GM21447 (cell line): ENCODE results near the gene CSNK1G1.
"Not testable (repeated sequence)": the region's sequence is repeated elsewhere in the genome, so short reads cannot be mapped to it uniquely, and the experiment has no call there.

Experiments used
- ATAC-seq: cut with Tn5 transposase; IDR thresholded peaks from one replicate; pipeline ENCODE4 v1.9.1; 2021; ENCODE audit not compliant: unreplicated experiment

CSNK1G1 gene

DNA sequence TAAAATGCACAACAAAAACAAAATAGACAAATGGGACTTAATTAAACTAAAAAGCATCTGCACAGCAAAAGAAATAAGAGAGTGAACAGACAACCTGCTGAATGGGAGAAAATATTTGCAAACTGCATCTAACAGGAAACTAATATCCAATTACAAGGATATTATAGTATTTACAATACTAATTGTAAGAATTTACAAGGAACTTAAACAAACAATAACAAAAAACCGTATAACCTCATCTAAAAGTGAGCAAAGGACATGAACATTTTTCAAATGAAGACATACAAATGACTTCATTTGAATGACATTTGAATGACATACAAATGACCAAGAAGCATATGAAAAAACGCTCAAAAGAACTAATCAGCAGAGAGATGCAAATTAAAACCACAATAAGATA is 66.4 kb downstream of the CSNK1G1 start:
- no peak for ATAC-seq

- no peak for ATAC-seq
Measured at GRCh38 chr15:64288999-64289398, 67.0 kb downstream of the CSNK1G1 start.

DNA sequence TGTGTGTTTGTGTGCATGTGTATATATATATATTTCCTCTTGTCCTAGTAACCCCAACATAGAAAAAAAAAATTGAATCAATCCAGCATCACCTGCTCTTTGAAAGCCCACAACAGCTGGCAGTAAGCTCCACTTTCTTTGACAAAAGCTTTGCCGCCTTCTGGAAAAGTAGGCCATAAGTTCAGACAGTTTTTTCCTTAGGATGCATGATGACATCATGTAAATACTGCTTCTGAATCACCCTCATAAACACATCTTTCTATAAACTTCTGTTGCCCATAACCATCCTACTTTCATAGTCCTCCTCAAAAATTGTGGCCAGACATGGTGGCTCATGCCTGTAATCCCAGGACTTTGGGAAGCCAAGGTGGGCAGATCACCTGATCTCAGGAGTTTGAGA is 67.4 kb downstream of the CSNK1G1 start:
- ATAC-seq, result no peak

DNA sequence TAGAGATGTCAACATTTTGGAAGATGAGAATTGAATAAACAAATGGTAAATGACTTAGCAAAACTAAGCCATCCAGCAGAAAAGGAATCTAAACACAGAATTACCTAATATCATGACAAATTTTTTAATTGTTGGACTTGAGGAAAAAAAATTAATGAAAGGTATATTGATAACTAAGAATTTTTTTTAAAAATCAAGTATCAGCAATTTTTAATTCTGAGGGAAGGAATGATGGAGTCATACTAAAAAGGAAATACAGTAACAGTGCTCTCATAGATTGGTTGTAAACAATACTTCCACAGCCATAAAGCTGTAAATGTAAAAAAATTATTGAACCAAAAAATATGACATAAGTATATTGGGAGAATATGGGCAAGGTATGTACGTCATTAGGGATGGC is 68.0 kb downstream of the CSNK1G1 start:
- ATAC-seq, result no peak

DNA sequence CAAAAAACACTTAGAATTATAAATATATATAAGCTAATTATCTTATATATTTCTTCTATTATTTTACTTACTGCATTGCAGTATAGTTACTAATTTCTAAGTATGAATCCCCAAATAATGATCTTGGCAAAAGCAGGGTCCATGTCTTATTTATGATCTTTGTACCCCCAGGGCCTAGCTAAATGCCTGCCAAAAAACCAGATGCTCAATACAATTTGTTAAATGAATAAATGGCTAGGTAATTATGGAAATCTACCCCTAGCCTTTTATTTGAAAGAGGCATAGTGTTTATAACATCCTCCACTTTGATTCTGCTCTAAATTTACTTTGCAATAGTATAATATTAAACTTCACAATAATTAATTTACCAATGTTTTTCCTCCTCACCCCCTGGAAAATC is 69.5 kb downstream of the CSNK1G1 start:
- no peak for ATAC-seq

DNA sequence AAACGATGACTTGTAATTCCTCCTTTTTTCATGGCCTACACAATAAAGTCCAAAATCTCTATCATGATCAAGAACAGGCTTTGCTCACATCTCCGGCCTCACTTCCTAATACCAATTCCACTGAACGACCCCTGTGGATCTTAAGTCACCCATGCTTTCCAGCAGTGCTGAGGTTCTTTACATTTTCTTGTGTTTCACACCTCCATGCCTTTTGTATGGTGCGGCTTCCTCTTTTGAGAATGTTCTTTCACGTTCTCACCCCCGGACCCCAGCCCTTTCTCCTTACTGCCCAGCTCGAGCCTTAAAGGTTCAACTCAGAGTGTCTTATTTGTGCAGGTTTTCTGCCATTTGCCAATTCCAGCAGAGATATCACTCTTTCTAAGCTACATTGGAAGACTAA is 70.1 kb downstream of the CSNK1G1 start:
- no peak for ATAC-seq

DNA sequence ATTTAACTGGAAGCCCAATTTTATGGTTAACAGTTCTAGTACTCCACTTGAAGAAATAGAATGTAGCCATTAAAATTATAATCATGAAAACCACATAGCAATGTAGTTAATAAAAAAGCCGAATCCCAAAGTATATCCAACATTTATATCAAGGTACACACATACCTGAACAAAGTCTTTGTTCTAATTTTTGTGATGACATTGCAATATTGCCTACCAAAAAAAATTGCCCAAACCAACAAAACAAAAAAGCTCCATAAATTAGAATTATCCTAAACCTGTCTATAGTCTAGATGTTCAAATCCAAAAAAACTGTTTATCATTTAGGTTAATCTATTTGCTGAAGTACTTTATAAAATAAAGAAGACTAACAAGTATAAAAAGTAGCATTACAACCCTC is 70.8 kb downstream of the CSNK1G1 start:
- ATAC-seq, result no peak

- no peak for ATAC-seq
Measured at GRCh38 chr15:64284042-64284441, 71.9 kb downstream of the CSNK1G1 start.

GRCh38 chr15:64282701-64283100 is 73.3 kb downstream of the CSNK1G1 start:
- ATAC-seq, result no peak

DNA sequence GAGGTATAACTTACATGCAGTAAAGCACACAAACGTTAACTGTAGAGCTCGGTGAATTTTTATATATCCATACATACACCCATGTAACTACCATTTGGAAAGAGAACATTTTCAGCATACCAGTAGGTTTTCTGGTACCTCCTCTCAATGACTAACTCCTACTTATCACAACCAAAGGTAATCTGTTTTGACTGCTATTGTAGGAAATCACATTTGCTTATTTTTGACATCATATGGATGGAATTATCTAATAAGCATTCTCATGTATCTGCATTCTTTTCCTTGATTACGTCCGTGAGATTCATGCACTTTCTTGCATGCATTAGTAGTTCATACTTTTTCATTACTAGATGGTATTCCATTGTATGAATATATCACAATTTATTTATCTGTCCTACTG is 76.8 kb downstream of the CSNK1G1 start:
- no peak for ATAC-seq

DNA sequence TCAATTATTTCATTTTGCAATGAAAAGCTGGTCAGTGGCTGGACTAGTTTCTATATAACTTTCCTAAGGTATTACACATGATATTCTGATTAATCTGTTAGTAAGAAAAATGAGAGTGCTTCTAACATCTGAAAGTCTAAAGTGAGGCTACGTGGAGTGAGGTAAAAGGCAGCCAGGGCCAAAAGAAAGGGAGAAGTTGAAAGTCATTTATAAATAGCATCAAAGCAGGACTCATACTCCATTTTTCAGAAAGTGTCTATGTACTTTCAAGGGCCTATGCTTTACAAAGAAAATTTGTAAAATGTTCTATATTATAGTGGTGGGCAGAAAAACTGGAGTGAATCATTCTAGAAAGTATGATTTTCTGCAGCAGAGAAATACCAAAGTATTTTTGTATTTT is 80.0 kb downstream of the CSNK1G1 start:
- ATAC-seq, result no peak

GRCh38 chr15:64274341-64274950 is 81.5 kb downstream of the CSNK1G1 start:
- no peak for ATAC-seq

GRCh38 chr15:64267331-64267973 is 88.5 kb downstream of the CSNK1G1 start:
- no peak for ATAC-seq

DNA sequence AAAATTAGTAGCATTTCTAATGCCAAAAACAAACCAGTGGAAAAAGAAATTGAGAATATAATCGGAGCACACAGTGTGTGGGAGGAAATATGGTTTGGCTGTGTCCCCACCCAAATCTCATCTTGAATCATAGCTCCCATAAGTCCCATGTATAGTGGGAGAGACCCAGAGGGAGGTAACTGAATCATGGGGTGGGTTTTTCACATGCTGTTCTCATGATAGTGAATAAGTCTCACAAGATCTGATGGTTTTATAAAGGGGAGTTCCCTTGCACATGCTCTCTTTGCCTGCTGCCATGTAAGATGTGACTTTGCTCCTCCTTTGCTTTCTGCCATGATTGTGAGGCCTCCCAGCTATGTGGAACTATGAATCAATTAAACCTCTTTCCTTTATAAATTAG is 90.8 kb downstream of the CSNK1G1 start:
- ATAC-seq, result not testable (repeated sequence)

DNA sequence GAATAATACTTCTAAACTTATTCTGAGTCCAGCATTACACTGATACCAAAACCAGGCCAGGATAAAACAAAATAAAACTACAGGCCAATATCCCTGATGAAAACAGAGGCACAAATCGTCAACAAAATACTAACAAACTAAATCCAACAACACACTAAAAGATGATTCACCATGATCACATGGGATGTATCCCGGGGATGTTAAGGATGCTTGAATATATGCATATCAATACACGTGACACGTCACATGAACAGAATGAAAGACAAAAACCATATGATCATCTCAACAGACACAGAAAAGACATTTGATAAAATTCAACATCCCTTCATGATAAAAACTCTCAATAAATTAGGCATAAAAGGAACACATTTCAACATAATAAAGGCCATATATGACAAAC is 91.5 kb downstream of the CSNK1G1 start:
- no peak for ATAC-seq

DNA sequence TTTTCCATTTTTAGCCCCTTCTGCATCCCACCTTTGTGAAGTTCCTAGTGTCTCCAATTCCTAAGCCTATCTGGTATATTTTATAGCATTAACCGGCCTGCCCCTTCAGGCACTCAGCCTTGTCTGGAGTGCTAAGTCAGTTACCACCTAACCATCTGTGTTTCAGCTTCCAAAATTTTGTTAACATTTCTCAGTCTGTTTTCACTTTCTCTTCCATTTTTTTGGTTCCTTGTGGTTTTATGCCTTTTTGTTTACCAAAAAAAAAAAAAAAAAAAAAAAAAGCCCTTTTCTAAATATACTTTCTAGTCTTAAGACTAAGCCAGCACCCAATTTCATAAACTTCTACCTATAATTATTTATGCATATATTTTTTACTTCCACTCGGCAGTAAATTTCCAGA is 92.4 kb downstream of the CSNK1G1 start:
- no peak for ATAC-seq

DNA sequence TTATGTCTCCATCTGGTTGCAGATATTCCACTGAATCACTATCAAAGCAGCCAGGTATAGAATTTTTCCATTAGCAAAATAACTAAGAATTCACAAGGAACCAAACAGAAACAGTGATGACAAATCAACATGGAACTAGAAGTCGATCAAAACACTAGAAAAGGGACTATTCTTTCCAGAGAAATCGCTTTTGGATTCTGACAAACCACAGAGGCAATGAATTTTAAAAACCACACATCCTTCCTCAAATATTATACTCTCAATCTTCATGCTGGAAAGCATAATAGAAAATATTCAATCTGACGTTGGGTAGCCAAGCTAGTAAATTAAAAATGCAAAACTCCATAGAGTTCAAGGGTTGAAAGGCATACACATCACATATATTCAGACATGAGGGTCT is 99.9 kb downstream of the CSNK1G1 start:
- no peak for ATAC-seq

DNA sequence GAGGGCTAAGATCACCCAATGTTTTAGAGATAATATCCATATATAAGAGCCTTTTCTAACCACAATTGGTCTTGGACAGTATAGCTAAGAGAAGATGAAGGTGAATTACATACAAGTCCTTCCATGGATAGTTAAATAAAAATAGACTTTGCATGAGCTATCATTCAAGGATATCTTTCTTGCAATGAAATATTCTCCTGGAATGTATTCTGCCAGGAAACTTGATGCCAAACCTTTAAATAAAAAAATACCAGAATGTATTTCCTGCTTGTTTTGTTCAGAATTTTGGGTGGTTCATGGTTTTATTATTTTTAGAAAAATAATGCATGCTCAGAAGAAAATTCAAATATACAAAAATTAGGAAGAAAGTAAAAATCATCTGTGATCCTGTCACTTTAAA is 104.3 kb downstream of the CSNK1G1 start:
- ATAC-seq, result no peak

DNA sequence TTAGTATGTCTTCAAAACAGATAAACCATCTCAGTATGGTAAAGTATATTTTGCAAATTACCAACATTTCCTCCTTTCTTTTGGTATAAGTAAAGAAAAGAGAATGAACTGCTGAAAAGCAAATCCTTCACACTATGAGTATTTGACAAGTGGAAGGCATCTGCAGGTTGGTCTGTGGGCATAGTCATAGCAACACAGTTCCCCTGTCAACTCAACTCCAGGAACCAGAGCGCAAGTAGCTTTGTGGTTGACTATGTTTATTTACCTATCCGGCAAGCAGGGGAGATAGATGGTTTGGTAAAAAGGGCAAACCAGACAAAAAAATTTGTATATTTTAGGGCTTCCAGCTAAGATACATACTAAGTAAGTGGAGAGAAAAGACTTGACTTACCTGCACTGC is 104.9 kb downstream of the CSNK1G1 start:
- ATAC-seq, result no peak

DNA sequence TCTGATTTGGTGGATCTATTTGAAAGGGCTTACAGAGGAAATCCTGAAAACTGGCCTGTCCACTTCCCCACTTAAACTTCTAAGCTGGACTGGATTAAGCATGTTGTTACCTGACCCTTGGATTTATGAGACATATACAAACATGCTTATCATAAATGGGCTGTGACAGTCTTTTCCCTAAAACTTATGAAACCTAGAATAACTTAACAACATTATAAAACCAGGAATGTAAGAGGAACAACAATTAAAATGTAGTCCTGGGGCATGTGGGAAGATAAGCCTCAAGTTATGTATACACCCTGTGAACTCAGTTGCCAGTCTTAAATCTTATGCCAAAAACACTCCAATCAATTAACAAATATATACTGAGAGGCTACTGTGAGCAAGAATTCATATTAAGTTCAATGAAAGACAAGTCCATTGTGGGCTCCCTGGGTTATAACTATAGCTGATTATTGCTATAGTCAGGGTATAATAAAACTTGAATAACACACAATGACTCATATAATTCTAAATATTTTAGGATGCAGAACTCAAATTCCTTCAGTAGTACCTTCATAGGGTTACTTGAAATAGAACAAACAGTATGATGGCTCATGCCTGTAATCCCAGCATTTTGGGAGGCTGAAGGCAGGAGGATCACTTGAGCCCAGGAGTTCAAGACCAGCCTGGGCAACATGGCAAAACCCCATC is 105.9 kb downstream of the CSNK1G1 start:
- ATAC-seq, result no peak

- no peak for ATAC-seq
Measured at GRCh38 chr15:64249406-64249805, 106.6 kb downstream of the CSNK1G1 start.

DNA sequence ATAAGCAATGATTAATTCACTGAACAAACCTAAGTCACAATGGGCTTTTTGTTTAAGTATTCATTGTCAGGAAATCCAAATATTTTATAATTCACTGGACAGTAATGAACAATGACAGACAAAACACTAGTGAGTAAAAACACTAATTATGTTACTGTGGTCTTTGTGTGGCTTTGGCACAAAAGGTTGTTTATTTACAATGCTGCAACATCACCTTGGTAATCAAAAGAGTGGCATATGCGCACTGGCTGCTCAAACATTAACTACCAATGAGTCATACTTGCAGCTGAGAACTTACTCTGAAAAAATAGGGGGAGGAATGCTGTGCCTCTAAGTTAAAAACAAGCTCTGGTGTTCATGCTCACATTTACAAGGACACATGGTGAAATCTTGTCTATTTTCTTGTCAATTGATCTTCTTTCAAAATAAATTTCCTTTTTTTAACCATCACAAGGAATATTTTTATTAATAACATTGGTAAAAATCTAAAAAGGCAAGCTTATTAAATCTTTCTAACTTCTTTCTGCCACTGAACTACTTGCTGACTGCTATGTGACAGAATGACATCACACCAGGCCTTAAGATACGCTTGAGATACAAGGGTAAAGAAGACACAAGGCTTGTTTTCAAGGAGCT is 107.9 kb downstream of the CSNK1G1 start:
- ATAC-seq, result peak; percentile 62
